NCI-H524 treated with DMSO at 0.1 percent for 48 hours (cell line): ENCODE measurements around the gene ZNF582.
A peak's percentile ranks its signal among the peaks of the same experiment; 100 is the strongest.
"Not testable (repeated sequence)": the region's sequence is repeated elsewhere in the genome, so short reads cannot be mapped to it uniquely, and the experiment has no call there.

Experiments
- DNase-seq: peaks from one replicate; lab custom pipeline; 2025; lab: John Stamatoyannopoulos, UW

Gene ZNF582

DNA sequence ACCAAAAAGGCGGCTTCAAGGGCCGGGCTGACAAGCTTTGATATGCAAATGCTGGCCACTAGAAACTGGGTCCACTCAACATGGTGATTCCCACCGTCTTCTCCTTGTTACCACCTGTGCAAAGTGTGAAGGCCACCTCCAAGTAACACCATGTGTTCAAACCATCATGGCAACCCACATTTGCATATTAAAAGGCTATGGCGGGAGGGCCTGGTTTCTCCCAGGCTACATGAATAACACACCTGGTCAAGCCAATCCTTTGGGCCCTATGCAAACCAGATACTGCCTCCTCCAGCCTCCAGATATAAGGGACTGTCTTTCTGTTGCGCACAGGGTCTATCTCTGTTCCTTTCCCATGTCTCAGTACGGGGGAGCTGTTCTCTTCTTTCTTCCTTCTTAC is 42.1 kb downstream of the ZNF582 start:
- DNase-seq = no peak

DNA sequence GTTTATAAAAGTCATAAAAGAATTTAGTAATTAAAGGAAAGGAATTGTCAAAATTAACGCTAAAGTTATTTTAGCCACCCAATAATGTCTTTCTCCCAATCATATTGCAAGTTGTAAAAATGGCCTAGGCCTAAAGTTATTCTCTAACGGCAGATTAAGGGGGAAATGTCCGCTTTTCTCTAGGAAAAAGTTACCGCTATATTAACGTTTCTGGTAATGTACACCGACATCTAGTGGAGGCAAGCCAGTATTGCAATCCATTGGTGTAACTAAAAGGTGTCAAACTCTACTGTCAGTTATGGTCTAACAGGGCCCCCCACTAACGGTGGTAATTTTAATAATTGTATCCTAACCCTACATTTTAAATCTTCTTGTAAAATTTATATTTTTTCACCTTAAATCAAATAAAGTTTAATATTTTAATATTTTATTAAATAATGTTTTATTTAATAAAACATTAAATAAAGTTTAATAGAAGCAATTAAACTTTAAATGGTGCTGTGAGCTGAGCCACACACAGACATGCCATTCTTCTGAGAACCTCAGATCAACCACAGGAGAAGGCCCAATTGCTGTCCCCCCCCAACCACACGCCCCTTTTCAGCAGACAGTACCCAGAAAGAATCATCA is 42.8 kb downstream of the ZNF582 start:
- peak; percentile 14 for DNase-seq

DNA sequence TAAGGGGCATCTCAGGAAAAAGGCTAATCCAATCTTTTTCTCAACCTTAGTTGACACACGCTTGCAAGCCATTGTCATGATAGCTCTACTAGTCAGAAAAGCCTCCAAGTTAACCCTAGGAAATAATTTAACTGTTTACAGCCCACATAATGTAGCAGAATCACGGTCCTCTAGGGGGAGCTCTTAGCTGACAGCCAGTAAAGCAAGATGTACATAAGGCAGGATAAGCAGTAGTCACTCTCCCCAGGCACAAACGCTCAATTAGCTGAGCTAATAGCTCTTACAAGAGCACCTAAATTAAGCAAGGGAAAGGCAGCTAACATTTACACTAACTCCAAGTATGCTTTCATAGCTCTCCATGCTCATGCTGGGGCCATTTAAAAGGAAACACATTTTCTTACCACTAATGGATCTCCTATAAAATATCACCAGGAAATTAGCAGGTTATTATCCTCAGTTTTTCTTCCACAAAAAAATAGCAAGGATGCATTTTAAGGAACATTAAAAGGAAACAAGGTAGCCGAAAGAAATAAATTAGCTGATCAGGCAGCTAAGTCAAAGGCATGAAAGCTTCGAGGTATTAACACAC is 45.0 kb downstream of the ZNF582 start:
- DNase-seq = no peak

DNA sequence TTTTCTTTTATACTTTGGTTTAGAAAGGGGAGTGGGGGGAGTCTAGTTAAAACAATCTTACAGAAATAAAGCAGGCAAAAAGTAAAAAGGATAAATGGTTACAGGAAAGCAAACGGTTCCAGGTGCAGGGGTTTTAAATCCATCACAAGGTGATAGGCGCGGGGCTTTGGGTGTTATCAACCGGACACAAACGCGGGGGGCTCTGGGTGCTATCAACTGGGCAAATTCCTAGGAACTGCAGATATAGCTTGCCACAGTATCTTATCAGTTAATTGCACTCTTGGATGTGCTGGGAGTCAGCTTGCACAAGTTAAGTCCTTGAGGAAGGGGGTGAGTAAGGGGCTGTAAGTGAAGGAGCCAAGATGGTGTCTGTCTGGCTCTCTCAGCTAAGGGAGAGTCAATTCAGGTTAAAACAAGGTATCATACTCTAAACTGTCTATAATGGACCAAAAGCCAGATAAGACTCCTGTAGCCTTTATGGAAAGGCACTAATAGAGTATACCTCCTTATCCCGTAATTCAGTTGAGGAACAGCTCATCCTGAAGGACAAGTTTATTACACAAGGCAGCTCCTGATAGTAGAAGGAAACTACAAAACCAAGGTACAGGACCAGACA is 46.1 kb downstream of the ZNF582 start:
- DNase-seq = no peak

DNA sequence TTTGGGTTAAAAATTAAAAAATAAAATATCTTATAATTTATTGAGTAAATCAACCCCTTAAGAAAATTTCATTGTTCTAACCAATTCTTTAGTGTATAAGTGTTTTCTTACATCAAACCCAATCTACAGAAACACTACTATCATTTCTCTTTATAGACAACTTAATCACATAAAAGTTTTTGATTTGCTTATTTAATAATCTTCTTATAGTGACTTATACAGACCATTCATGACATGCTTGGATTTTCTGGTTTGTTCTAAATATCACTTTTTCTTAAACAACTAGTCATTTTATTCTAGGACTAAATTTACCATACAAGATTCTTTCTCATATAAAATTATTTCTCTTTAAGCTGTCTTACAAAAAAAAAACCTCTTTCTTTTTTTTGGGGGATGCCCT is 51.4 kb downstream of the ZNF582 start:
- DNase-seq = no peak

DNA sequence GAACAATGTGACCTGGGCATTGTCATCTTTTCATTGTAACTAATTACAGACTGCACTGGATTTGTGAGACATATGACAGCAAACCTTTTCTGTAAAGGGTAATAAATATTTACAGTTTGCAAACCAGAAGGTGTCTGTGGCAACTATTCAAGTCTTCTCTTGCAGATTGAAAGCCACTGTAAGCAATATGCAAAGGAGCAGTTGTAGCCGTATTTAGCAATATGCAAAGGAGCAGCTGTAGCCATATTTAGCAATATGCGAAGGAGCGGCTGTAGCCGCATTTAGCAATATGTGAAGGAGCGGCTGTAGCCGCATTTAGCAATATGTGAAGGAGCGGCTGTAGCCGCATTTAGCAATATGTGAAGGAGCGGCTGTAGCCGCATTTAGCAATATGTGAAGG is 54.3 kb downstream of the ZNF582 start:
- not testable (repeated sequence) for DNase-seq

DNA sequence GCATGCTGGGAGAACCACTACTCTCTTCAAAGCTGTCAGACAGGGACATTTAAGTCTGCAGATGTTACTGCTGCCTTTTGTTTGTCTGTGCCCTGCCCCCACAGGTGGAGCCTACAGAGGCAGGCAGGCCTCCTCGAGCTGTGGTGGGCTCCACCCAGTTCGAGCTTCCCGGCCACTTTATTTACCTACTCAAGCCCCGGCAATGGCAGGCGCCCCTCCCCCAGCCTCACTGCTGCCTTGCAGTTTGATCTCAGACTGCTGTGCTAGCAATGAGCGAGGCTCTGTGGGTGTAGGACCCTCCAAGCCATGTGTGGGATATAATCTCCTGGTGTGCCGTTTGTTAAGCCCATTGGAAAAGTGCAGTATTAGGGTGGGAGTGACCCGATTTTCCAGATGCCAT is 56.3 kb downstream of the ZNF582 start:
- DNase-seq = not testable (repeated sequence)

DNA sequence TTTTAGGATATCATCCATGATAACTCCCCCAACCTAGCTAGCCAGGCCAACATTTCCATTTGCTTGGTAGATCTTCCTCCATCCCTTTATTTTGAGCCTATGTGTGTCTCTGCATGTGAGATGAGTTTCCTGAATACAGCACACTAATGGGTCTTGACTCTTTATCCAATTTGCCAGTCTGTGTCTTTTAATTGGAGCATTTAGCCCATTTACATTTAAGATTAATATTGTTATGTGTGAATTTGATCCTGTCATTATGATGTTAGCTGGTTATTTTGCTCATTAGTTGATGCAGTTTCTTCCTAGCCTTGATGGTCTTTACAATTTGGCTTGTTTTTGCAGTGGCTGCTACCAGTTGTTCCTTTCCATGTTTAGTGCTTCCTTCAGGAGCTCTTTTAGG is 58.0 kb downstream of the ZNF582 start:
- not testable (repeated sequence) for DNase-seq

DNA sequence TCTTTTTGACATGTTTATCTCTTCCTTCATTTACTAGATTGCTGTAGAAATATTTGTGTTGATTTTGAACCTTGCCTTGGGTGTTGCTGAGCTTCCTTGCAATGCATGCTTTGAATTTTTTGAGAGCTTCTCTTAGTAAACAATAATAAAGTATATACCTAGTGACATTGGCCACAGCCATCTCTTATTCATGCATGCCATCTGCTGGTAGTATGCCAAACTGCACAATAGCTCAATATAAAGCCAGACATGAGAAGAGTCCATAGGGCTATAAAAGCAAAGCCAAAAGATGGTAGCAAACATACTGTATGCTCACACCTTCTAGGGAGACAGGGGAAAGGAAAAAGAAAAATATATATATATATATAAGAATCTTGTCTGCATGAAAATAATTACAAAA is 59.8 kb downstream of the ZNF582 start:
- no peak for DNase-seq
